IMR-90 (cell line): ENCODE data around the gene MYO1C. TPM values are rescaled to one million over a fixed set of nuclear protein-coding genes. Genes with fewer than 3 reads are reported as not detected.

Experiments
- ATAC-seq: fragments of 200-7000 bp; cut with Tn5 transposase; 2 replicates; pipeline ENCODE4 v1.9.1; 2020; ENCODE audit warnings: low read depth, mild to moderate bottlenecking, moderate library complexity
- BruUV-seq: library from RNA; stranded (reverse); fragments of 400-500 nt; replicated peaks from 2 replicates; lab custom pipeline; 2021; lab: Mats Ljungman, UMichigan
- CTCF ChIA-PET: fragments of 300-600 bp; formaldehyde crosslinking; extraction: SDS; loops from one replicate; lab custom pipeline; 2021; ENCODE audit warnings: antibody characterized with exemption; lab: Yijun Ruan, JAX
- POLR2A ChIA-PET: fragments of 300-600 bp; sonication (Branson Sonifier 250); formaldehyde crosslinking; loops from one replicate; lab custom pipeline; 2022; ENCODE audit warnings: antibody characterized with exemption; ENCODE audit not compliant: unreplicated experiment; lab: Charles Lee
- DNase-seq: peaks from one replicate; pipeline ENCODE4 v3.0.0; 2013
- H2AFZ ChIP-seq: replicated peaks from 2 replicates; pipeline ENCODE3; 2013; ENCODE audit warnings: low read length, mild to moderate bottlenecking; ENCODE audit not compliant: poor library complexity
- H2AK5ac ChIP-seq: 2 replicates; pipeline ENCODE4 v1.6.1; 2013; ENCODE audit warnings: low read depth, low read length, inconsistent platforms
- H2AK9ac ChIP-seq: replicated peaks from 2 replicates; pipeline ENCODE3; 2013; ENCODE audit warnings: mild to moderate bottlenecking, low read depth, low read length, moderate library complexity; ENCODE audit not compliant: poor library complexity
- H2BK120ac ChIP-seq: 2 replicates; pipeline ENCODE4 v1.6.1; 2013; ENCODE audit warnings: low read depth, low read length, inconsistent platforms
- H2BK15ac ChIP-seq: 3 replicates; pipeline ENCODE4 v1.6.1; 2013; ENCODE audit warnings: low read depth, low read length, inconsistent platforms
- H2BK20ac ChIP-seq: 2 replicates; pipeline ENCODE4 v1.6.1; 2013; ENCODE audit warnings: low read depth, mild to moderate bottlenecking, inconsistent platforms, low read length, moderate library complexity
- H2BK5ac ChIP-seq: 2 replicates; pipeline ENCODE4 v1.6.1; 2013; ENCODE audit warnings: mild to moderate bottlenecking, low read depth, low read length, inconsistent platforms; ENCODE audit not compliant: poor library complexity, severe bottlenecking
- H3K14ac ChIP-seq: replicated peaks from 2 replicates; pipeline ENCODE4 v1.6.1; 2013; ENCODE audit warnings: low read depth, low read length, inconsistent platforms
- H3K18ac ChIP-seq: 2 replicates; pipeline ENCODE4 v1.6.1; 2013; ENCODE audit warnings: low read depth, low read length, control low read depth
- H3K23ac ChIP-seq: 2 replicates; pipeline ENCODE4 v1.6.1; 2013; ENCODE audit warnings: low read depth, low read length, inconsistent platforms
- H3K27ac ChIP-seq: 2 replicates; pipeline ENCODE4 v1.5.1; 2013; ENCODE audit warnings: mild to moderate bottlenecking, control low read depth, low read length; ENCODE audit not compliant: insufficient read depth
- H3K27me3 ChIP-seq: 2 replicates; pipeline ENCODE4 v1.6.1; 2013; ENCODE audit warnings: low read length; ENCODE audit not compliant: control insufficient read depth, insufficient read depth
- H3K36me3 ChIP-seq: 2 replicates; pipeline ENCODE4 v1.6.1; 2013; ENCODE audit warnings: low read length, mixed read lengths; ENCODE audit not compliant: control insufficient read depth, insufficient read depth
- H3K4ac ChIP-seq: 2 replicates; pipeline ENCODE4 v1.6.1; 2013; ENCODE audit warnings: low read depth, low read length, inconsistent platforms
- H3K4me1 ChIP-seq: 2 replicates; pipeline ENCODE4 v1.6.1; 2013; ENCODE audit warnings: low read length, mixed read lengths; ENCODE audit not compliant: control insufficient read depth, insufficient read depth
- H3K4me2 ChIP-seq: 2 replicates; pipeline ENCODE4 v1.6.1; 2013; ENCODE audit warnings: low read depth, mild to moderate bottlenecking, control low read depth, low read length, moderate library complexity
- H3K4me3 ChIP-seq: 2 replicates; pipeline ENCODE4 v1.5.1; 2013; ENCODE audit warnings: low read depth, mild to moderate bottlenecking, control low read depth, low read length, moderate library complexity; ENCODE audit not compliant: insufficient read depth
- H3K56ac ChIP-seq: 2 replicates; pipeline ENCODE4 v1.6.1; 2013; ENCODE audit warnings: low read length, inconsistent platforms; ENCODE audit not compliant: insufficient read depth; ENCODE audit errors: extremely low read depth
- H3K79me1 ChIP-seq, 2 experiments: 2 replicates each; pipeline ENCODE4 v1.6.1; 2013; ENCODE audit warnings: low read length in 2 of 2, inconsistent platforms in 1 of 2, low read depth in 1 of 2
- H3K9ac ChIP-seq: 2 replicates; pipeline ENCODE4 v1.6.1; 2013; ENCODE audit warnings: low read depth, low read length, control low read depth
- H3K9me1 ChIP-seq: 2 replicates; pipeline ENCODE4 v1.6.1; 2013; ENCODE audit warnings: low read length, inconsistent platforms; ENCODE audit not compliant: insufficient read depth
- H3K9me3 ChIP-seq: 2 replicates; pipeline ENCODE4 v1.6.1; 2013; ENCODE audit warnings: low read length; ENCODE audit not compliant: control insufficient read depth, insufficient read depth
- H4K20me1 ChIP-seq: 2 replicates; pipeline ENCODE4 v1.6.1; 2013; ENCODE audit warnings: low read length, inconsistent platforms; ENCODE audit not compliant: insufficient read depth
- H4K5ac ChIP-seq: 2 replicates; pipeline ENCODE4 v1.6.1; 2013; ENCODE audit warnings: mild to moderate bottlenecking, low read depth, low read length, control low read depth
- H4K8ac ChIP-seq, 2 experiments: 2 replicates each; pipeline ENCODE4 v1.6.1; 2013; ENCODE audit warnings: low read depth in 2 of 2, low read length in 2 of 2, control low read depth in 1 of 2, inconsistent platforms in 1 of 2
- H4K91ac ChIP-seq: 2 replicates; pipeline ENCODE4 v1.6.1; 2013; ENCODE audit warnings: low read depth, low read length, inconsistent platforms; ENCODE audit not compliant: insufficient read depth
- BHLHE40 ChIP-seq: fragments of 150-350 bp; IDR thresholded peaks from 2 replicates; pipeline ENCODE4 v1.6.1; 2016; ENCODE audit warnings: mild to moderate bottlenecking, low read depth, low read length
- CEBPB ChIP-seq: IDR thresholded peaks from 2 replicates; pipeline ENCODE4 v1.6.1; 2012; ENCODE audit warnings: low read depth, low read length, improper control_type of control experiment
- CHD1 ChIP-seq: IDR thresholded peaks from 2 replicates; pipeline ENCODE4 v1.6.1; 2012; ENCODE audit warnings: low read depth, low read length, improper control_type of control experiment
- CTCF ChIP-seq: conservative IDR thresholded peaks from 2 replicates; pipeline ENCODE4 v1.5.1; 2012; ENCODE audit warnings: mild to moderate bottlenecking, low read depth, low read length, improper control_type of control experiment
- ELK1 ChIP-seq: fragments of 150-350 bp; IDR thresholded peaks from 2 replicates; pipeline ENCODE4 v1.6.1; 2016; ENCODE audit warnings: low read depth, mild to moderate bottlenecking, low read length, moderate library complexity, borderline replicate concordance
- FOS ChIP-seq: fragments of 150-350 bp; IDR thresholded peaks from 2 replicates; pipeline ENCODE4 v1.6.1; 2016; ENCODE audit warnings: low read depth, low read length
- MAFK ChIP-seq: IDR thresholded peaks from 2 replicates; pipeline ENCODE4 v1.6.1; 2012; ENCODE audit warnings: low read depth, low read length, improper control_type of control experiment
- MAZ ChIP-seq: IDR thresholded peaks from 2 replicates; pipeline ENCODE4 v1.6.1; 2012; ENCODE audit warnings: low read depth, mild to moderate bottlenecking, low read length, improper control_type of control experiment, moderate library complexity, borderline replicate concordance
- MXI1 ChIP-seq: IDR thresholded peaks from 2 replicates; pipeline ENCODE4 v1.6.1; 2012; ENCODE audit warnings: low read depth, mild to moderate bottlenecking, low read length, moderate library complexity, borderline replicate concordance
- NFE2L2 ChIP-seq: fragments of 150-350 bp; IDR thresholded peaks from 2 replicates; pipeline ENCODE4 v1.6.1; 2016; ENCODE audit warnings: low read depth, mild to moderate bottlenecking, low read length
- POLR2A ChIP-seq: IDR thresholded peaks from 2 replicates; pipeline ENCODE4 v1.6.1; 2012; ENCODE audit warnings: mild to moderate bottlenecking, low read depth, low read length
- RAD21 ChIP-seq: IDR thresholded peaks from 2 replicates; pipeline ENCODE4 v1.6.1; 2012; ENCODE audit warnings: low read length, improper control_type of control experiment
- RCOR1 ChIP-seq: IDR thresholded peaks from 2 replicates; pipeline ENCODE4 v1.6.1; 2012; ENCODE audit warnings: mild to moderate bottlenecking, low read length, improper control_type of control experiment; ENCODE audit not compliant: insufficient replicate concordance
- RFX5 ChIP-seq: IDR thresholded peaks from 2 replicates; pipeline ENCODE4 v1.8.0; 2012; ENCODE audit warnings: low read depth, mild to moderate bottlenecking, low read length, moderate library complexity
- SMC3 ChIP-seq: fragments of 150-350 bp; IDR thresholded peaks from 2 replicates; pipeline ENCODE4 v1.6.1; 2016; ENCODE audit warnings: low read depth, mild to moderate bottlenecking, antibody characterized with exemption, low read length, moderate library complexity
- USF2 ChIP-seq: fragments of 150-350 bp; IDR thresholded peaks from 2 replicates; pipeline ENCODE4 v1.6.1; 2017; ENCODE audit warnings: mild to moderate bottlenecking, antibody characterized with exemption, low read length, low read depth
- WGBS, 2 experiments: methylation state at CpG; one replicate each; pipeline versions ENCODE4 v1.1.5 to v1.1.7; 2013; ENCODE audit warnings: missing lambda C conversion rate in 2 of 2; ENCODE audit not compliant: insufficient read length in 1 of 2; ENCODE audit errors: extremely low coverage in 2 of 2; 5-methylcytosine and 5-hydroxymethylcytosine counted together
- dilution Hi-C: fragments of 300-500 bp; cut with HindIII; formaldehyde crosslinking; loops from one replicate; pipeline ENCODE4 v1.14.3; 2018; ENCODE audit warnings: low sequenced_read_pairs; ENCODE audit not compliant: unreplicated experiment
- in situ Hi-C: fragments of 300-500 bp; cut with MboI; formaldehyde crosslinking; loops from 3 replicates; pipeline ENCODE4 v1.14.3; 2019; ENCODE audit warnings: low sequenced_read_pairs, inconsistent platforms, mixed read lengths
- intact Hi-C: fragments of 100-400 bp; cut with micrococcal nuclease; formaldehyde crosslinking; loops from 2 replicates; pipeline ENCODE4 v1.10.0; 2022
- polyA plus RNA-seq, 3 experiments: library from polyadenylated mRNA; depleted of rRNA; stranded (reverse); fragments of >200 nt; gene quantifications; 2 replicates each; pipeline ENCODE4 v1.2.3, GENCODE V29; 2012; ENCODE audit warnings: low replicate concordance in 1 of 3
- total RNA-seq: library from RNA; depleted of rRNA; stranded (reverse); fragments of >200 nt; gene quantifications from 2 replicates; pipeline ENCODE4 v1.2.3, GENCODE V29; 2012

The MYO1C gene
- total and polyA plus RNA-seq, 2 of the 4 experiments (the other 2 are of a cell fraction) = 162 to 196 TPM

- dilution Hi-C loops = no loop called here
- no peak for DNase-seq
- Histone ChIP-seq H3K9ac (no peak overlapping the region), H2BK120ac (no peak overlapping the region), H3K23ac (no peak overlapping the region), H3K9me1 (no peaks in the 10 kb centered on the region; the same call in 1 of the 2 replicates), H3K14ac (no peak overlapping the region), H2BK5ac (no peak overlapping the region), H3K4me3 (no peak overlapping the region), H3K4me1 (peaks cover 2% of the 10 kb centered on the region; the same call in 1 of the 2 replicates), H3K36me3 (peaks cover 55% of the 10 kb centered on the region), H4K8ac (no peak overlapping the region), H3K56ac (no peak overlapping the region), H3K4me2 (no peak overlapping the region), H2BK20ac (no peak overlapping the region), H2AK5ac (no peak overlapping the region), H2AFZ (no peak overlapping the region), H4K20me1 (no peaks in the 10 kb centered on the region; the same call in 1 of the 2 replicates), H3K27me3 (no peaks in the 10 kb centered on the region), H2BK15ac (no peak overlapping the region), H3K18ac (no peak overlapping the region), H4K91ac (no peak overlapping the region), H4K5ac (no peak overlapping the region), H2AK9ac (no peak overlapping the region), H3K9me3 (no peaks in the 10 kb centered on the region), H3K79me1 (peaks cover 0 to 4% of the 10 kb centered on the region in 2 experiments; a peak in 1 of 4 replicates), H3K4ac (no peak overlapping the region), H3K27ac (no peak overlapping the region)
- WGBS, 2 experiments = 22% methylated on average over 1 of the region's 4 CpGs; no CpG with 5 or more reads in 1 of the 2 experiments
- no TSS peak for BruUV-seq
- ChIA-PET POLR2A (no interaction called here), CTCF (interaction anchor here (0.6 kb wide), 1 partner anchor 122 kb away, joined by 8 read pairs; no protein-coding TSS in a partner anchor)
- TF ChIP-seq USF2 = no peak
- TF ChIP-seq POLR2A = no peak
- TF ChIP-seq FOS = no peak
- no peak for TF ChIP-seq CEBPB
- TF ChIP-seq MAZ = no peak
- no peak for TF ChIP-seq RCOR1
- TF ChIP-seq NFE2L2 = no peak
- TF ChIP-seq MAFK = no peak
- no peak for TF ChIP-seq MXI1
- TF ChIP-seq SMC3 = no peak
- TF ChIP-seq RFX5 = no peak
- TF ChIP-seq ELK1 = no peak
- no peak for TF ChIP-seq RAD21
- no peak for TF ChIP-seq CHD1
- TF ChIP-seq CTCF = no peak
- no peak for TF ChIP-seq BHLHE40
- intact Hi-C loops = no loop called here
- in situ Hi-C loops = no loop called here
- ATAC-seq = peak; percentile 24
Observed at GRCh38 chr17:1535737-1536136, 43.3 kb upstream of the MYO1C start.
